ENCODE results near the gene PIGP.
A peak's percentile ranks its signal among the peaks of the same experiment; 100 is the strongest.
"Not testable (repeated sequence)": the region's sequence is repeated elsewhere in the genome, so short reads cannot be mapped to it uniquely, and the experiment has no call there.

Gene PIGP

GRCh38 chr21:37072988-37073416, at the start of gene PIGP, which contains the start of gene TTC3:
Gene PIGP, minus strand, starts transcription at chr21:37073071. Its CDS starts 556 bp downstream, at chr21:37072515.
Gene TTC3, plus strand, starts transcription at chr21:37073254. Its CDS starts 14,004 bp downstream, at chr21:37087258.
- peak; percentile 98 for DNase-seq

- peak; percentile 76 for DNase-seq
These were observed 46.7 kb upstream of the PIGP start for GRCh38 chr21:37119421-37120218.

- DNase-seq = no peak
These were observed 45.4 kb upstream of the PIGP start for GRCh38 chr21:37118187-37118826.

GRCh38 chr21:37117204-37117603, 44.3 kb upstream of the PIGP start:
- DNase-seq = no peak

GRCh38 chr21:37116459-37116858, 43.6 kb upstream of the PIGP start:
- not testable (repeated sequence) for DNase-seq

GRCh38 chr21:37114301-37114700, 41.4 kb upstream of the PIGP start:
- DNase-seq = not testable (repeated sequence)

GRCh38 chr21:37111029-37111428, 38.2 kb upstream of the PIGP start:
- not testable (repeated sequence) for DNase-seq

GRCh38 chr21:37106998-37107397, 34.1 kb upstream of the PIGP start:
- no peak for DNase-seq

GRCh38 chr21:37102746-37103145, 29.9 kb upstream of the PIGP start:
- DNase-seq = not testable (repeated sequence)

GRCh38 chr21:37101384-37101783, 28.5 kb upstream of the PIGP start:
- DNase-seq = no peak

GRCh38 chr21:37100316-37100715, 27.4 kb upstream of the PIGP start:
- DNase-seq = no peak

- DNase-seq = no peak
These were observed 25.9 kb upstream of the PIGP start for GRCh38 chr21:37098751-37099150.

GRCh38 chr21:37095821-37096220, 22.9 kb upstream of the PIGP start:
- DNase-seq = no peak

GRCh38 chr21:37093977-37094376, 21.1 kb upstream of the PIGP start:
- DNase-seq = no peak

GRCh38 chr21:37088186-37088735, 15.4 kb upstream of the PIGP start:
- no peak for DNase-seq

GRCh38 chr21:37087188-37087587, 14.3 kb upstream of the PIGP start:
- DNase-seq = peak; percentile 59

- DNase-seq = no peak
These were observed 12.9 kb upstream of the PIGP start for GRCh38 chr21:37085726-37086125.

GRCh38 chr21:37082856-37083528, 10.1 kb upstream of the PIGP start:
- peak; percentile 60 for DNase-seq

- DNase-seq = no peak
These were observed 9.5 kb upstream of the PIGP start for GRCh38 chr21:37082375-37082774.

- peak; percentile 19 for DNase-seq
These were observed 6.4 kb upstream of the PIGP start for GRCh38 chr21:37079211-37079824.

- no peak for DNase-seq
These were observed 4.5 kb upstream of the PIGP start for GRCh38 chr21:37077403-37077802.

- DNase-seq = no peak
These were observed 3.4 kb upstream of the PIGP start for GRCh38 chr21:37076087-37076850.

All from NCI-H69 (cell line).